ENCODE results near the gene AGXT. TPM values are rescaled to one million over a fixed set of nuclear protein-coding genes. Genes with fewer than 3 reads are reported as not detected.
"Not testable (repeated sequence)": the region's sequence is repeated elsewhere in the genome, so short reads cannot be mapped to it uniquely, and the experiment has no call there.

AGXT gene
- total RNA-seq, 2 donors from 2014 or later: 0.59 to 3.0 TPM

- DNase-seq (no peak), ATAC-seq (no peak)
- intact Hi-C loops (cut with DNase I, micrococcal nuclease): no loop called here
Observed at GRCh38 chr2:240837621-240838020, 31.0 kb upstream of the AGXT start.

- no peak for ATAC-seq
- DNase-seq: no peak
- intact Hi-C loops (cut with DNase I, micrococcal nuclease): no loop called here
Observed at GRCh38 chr2:240839152-240840143, 29.2 kb upstream of the AGXT start.

- peak; percentile 89 for ATAC-seq
- intact Hi-C loops (cut with DNase I, micrococcal nuclease): no loop called here
- peak in 1 of 2 donors; percentile 49 for DNase-seq
Observed at GRCh38 chr2:240840435-240841060, 28.1 kb upstream of the AGXT start.

- DNase-seq; intact Hi-C loops (cut with DNase I, micrococcal nuclease): not testable (repeated sequence)
- ATAC-seq: peak; percentile 35
Observed at GRCh38 chr2:240846309-240846708, 22.3 kb upstream of the AGXT start.

GRCh38 chr2:240846873-240847595, 21.6 kb upstream of the AGXT start:
- intact Hi-C loops (cut with DNase I, micrococcal nuclease): no loop called here
- peak in 1 of 2 donors; percentile 58 for DNase-seq
- peak; percentile 70 for ATAC-seq

GRCh38 chr2:240847817-240848216, 20.8 kb upstream of the AGXT start:
- ATAC-seq (no peak), DNase-seq (no peak)
- intact Hi-C loops (cut with DNase I, micrococcal nuclease): no loop called here

- intact Hi-C loops (cut with DNase I, micrococcal nuclease): no loop called here
- ATAC-seq: no peak
Observed at GRCh38 chr2:240848900-240849680, 19.5 kb upstream of the AGXT start.

GRCh38 chr2:240850026-240850425, 18.6 kb upstream of the AGXT start:
- intact Hi-C loops (cut with DNase I, micrococcal nuclease): loop anchor here in 1 of 2 donors (10.0 kb wide), 1 partner anchor 385 kb away; no protein-coding TSS in a partner anchor
- ATAC-seq (no peak), DNase-seq (no peak)

More at GRCh38 chr2:240848900-240849680, 19.5 kb upstream of the AGXT start:
- no peak for DNase-seq

- intact Hi-C loops (cut with DNase I, micrococcal nuclease): loop anchor here in 1 of 2 donors (10.0 kb wide), 1 partner anchor 384 kb away; no protein-coding TSS in a partner anchor
- no peak for ATAC-seq
Observed at GRCh38 chr2:240850756-240851077, 17.9 kb upstream of the AGXT start.

GRCh38 chr2:240851078-240851991, 17.3 kb upstream of the AGXT start:
- ATAC-seq (peak; percentile 91), DNase-seq (peak; percentile 73 to 91)
- intact Hi-C loops (cut with DNase I, micrococcal nuclease): loop anchor here in 1 of 2 donors (10.0 kb wide), 1 partner anchor 383 kb away; no protein-coding TSS in a partner anchor

More at GRCh38 chr2:240850756-240851077, 17.9 kb upstream of the AGXT start:
- DNase-seq: no peak

GRCh38 chr2:240852671-240853314, 15.8 kb upstream of the AGXT start:
- ATAC-seq (no peak), DNase-seq (no peak)
- intact Hi-C loops (cut with DNase I, micrococcal nuclease): loop anchor here in 1 of 2 donors (10.0 kb wide), 1 partner anchor 382 kb away; no protein-coding TSS in a partner anchor

GRCh38 chr2:240855670-240856069, 13.0 kb upstream of the AGXT start:
- ATAC-seq: no peak
- intact Hi-C loops (cut with DNase I, micrococcal nuclease): loop anchor here in 1 of 2 donors (10.0 kb wide), 1 partner anchor 379 kb away; no protein-coding TSS in a partner anchor
- no peak for DNase-seq

- DNase-seq (no peak), ATAC-seq (no peak)
- intact Hi-C loops (cut with DNase I, micrococcal nuclease): loop anchor here in 1 of 2 donors (10.0 kb wide), 1 partner anchor 378 kb away; no protein-coding TSS in a partner anchor
Observed at GRCh38 chr2:240856151-240856980, 12.3 kb upstream of the AGXT start.

GRCh38 chr2:240857039-240858008, 11.3 kb upstream of the AGXT start:
- peak in 1 of 2 donors; percentile 74 for DNase-seq
- peak; percentile 94 for ATAC-seq
- intact Hi-C loops (cut with DNase I, micrococcal nuclease): loop anchor here in 1 of 2 donors (10.0 kb wide), 1 partner anchor 377 kb away; no protein-coding TSS in a partner anchor

Measured in left colon (tissue), 2 donors.